ENCODE data around the gene CLEC20A.

- TF ChIP-seq POLR2AphosphoS5 (IDR thresholded peaks at IDR 0.05; ENCODE audit: low read depth, low read length), result no peak
- no peak for TF ChIP-seq TAF1 (IDR thresholded peaks at IDR 0.05; ENCODE audit: borderline replicate concordance, insufficient read depth, low read length)
These were observed 4.4 kb downstream of the CLEC20A start for GRCh38 chr1:178492341-178492740.

Measured in PFSK-1 (cell line).